Mesenchymal stem cell (in vitro differentiated cells and primary cell): Measurements from ENCODE around the gene HERC3.

ENCODE experiments used
- DNase-seq: peaks from one replicate; pipeline ENCODE4 v3.0.0-alpha.2; 2013
- H2AFZ ChIP-seq: one replicate; pipeline ENCODE4 v1.6.1; 2013; ENCODE audit warnings: low read depth, mild to moderate bottlenecking, control low read depth, inconsistent platforms, low read length, moderate library complexity
- H2AK5ac ChIP-seq: 2 replicates; pipeline ENCODE4 v1.6.1; 2013; ENCODE audit warnings: low read length, moderate library complexity, mild to moderate bottlenecking, inconsistent platforms; ENCODE audit not compliant: severe bottlenecking
- H2BK120ac ChIP-seq: one replicate; pipeline ENCODE4 v1.6.1; 2013; ENCODE audit warnings: low read depth, mild to moderate bottlenecking, inconsistent platforms, low read length, moderate library complexity
- H2BK12ac ChIP-seq, 2 experiments: one replicate each; pipeline ENCODE4 v1.6.1; 2013; ENCODE audit warnings: inconsistent platforms in 2 of 2, low read length in 2 of 2, mild to moderate bottlenecking in 2 of 2, moderate library complexity in 2 of 2, control low read depth in 1 of 2
- H2BK15ac ChIP-seq: one replicate; pipeline ENCODE4 v1.6.1; 2013; ENCODE audit warnings: mild to moderate bottlenecking, low read depth, inconsistent platforms; ENCODE audit not compliant: poor library complexity, severe bottlenecking
- H2BK5ac ChIP-seq: 2 replicates; pipeline ENCODE4 v1.6.1; 2013; ENCODE audit warnings: low read depth, mild to moderate bottlenecking, low read length, control low read depth, inconsistent platforms; ENCODE audit not compliant: poor library complexity, severe bottlenecking
- H3K14ac ChIP-seq, 2 experiments: one replicate each; pipeline ENCODE4 v1.6.1; 2013; ENCODE audit warnings: inconsistent platforms in 2 of 2, low read length in 2 of 2, control low read depth in 1 of 2, mild to moderate bottlenecking in 1 of 2, moderate library complexity in 1 of 2
- H3K18ac ChIP-seq, 2 experiments: one replicate each; pipeline ENCODE4 v1.6.1; 2013; ENCODE audit warnings: inconsistent platforms in 2 of 2, low read length in 2 of 2, control low read depth in 1 of 2, low read depth in 1 of 2, mild to moderate bottlenecking in 1 of 2
- H3K23ac ChIP-seq, 2 experiments: one replicate each; pipeline ENCODE4 v1.6.1; 2013; ENCODE audit warnings: inconsistent platforms in 2 of 2, low read length in 2 of 2, mild to moderate bottlenecking in 2 of 2, moderate library complexity in 2 of 2, control low read depth in 1 of 2
- H3K27ac ChIP-seq: 2 replicates; pipeline ENCODE4 v1.5.1; 2013; ENCODE audit warnings: mild to moderate bottlenecking, moderate library complexity, low read length, control low read depth, inconsistent platforms; ENCODE audit not compliant: poor library complexity, severe bottlenecking
- H3K27me3 ChIP-seq, 2 experiments: 2 replicates each; pipeline versions ENCODE4 v1.6.1 to v1.7.0; 2013; ENCODE audit warnings: low read length in 2 of 2, mild to moderate bottlenecking in 2 of 2, moderate library complexity in 2 of 2, control low read depth in 1 of 2, inconsistent platforms in 1 of 2; ENCODE audit not compliant: control insufficient read depth in 1 of 2, insufficient read depth in 1 of 2
- H3K36me3 ChIP-seq, 2 experiments: 2 replicates each; pipeline versions ENCODE4 v1.6.1 to v1.7.0; 2013; ENCODE audit warnings: low read length in 2 of 2, control low read depth in 1 of 2, inconsistent platforms in 1 of 2, low read depth in 1 of 2, mild to moderate bottlenecking in 1 of 2; ENCODE audit not compliant: insufficient read depth in 2 of 2, control insufficient read depth in 1 of 2
- H3K4ac ChIP-seq, 2 experiments: one replicate each; pipeline ENCODE4 v1.6.1; 2013; ENCODE audit warnings: inconsistent platforms in 2 of 2, low read length in 2 of 2, mild to moderate bottlenecking in 2 of 2, moderate library complexity in 2 of 2, control low read depth in 1 of 2, low read depth in 1 of 2
- H3K4me1 ChIP-seq: 2 replicates; pipeline ENCODE4 v1.6.1; 2013; ENCODE audit warnings: low read depth, low read length, control low read depth; ENCODE audit not compliant: control insufficient read depth, insufficient read depth
- H3K4me2 ChIP-seq: 2 replicates; pipeline ENCODE4 v1.6.1; 2013; ENCODE audit warnings: low read length, mild to moderate bottlenecking, inconsistent platforms; ENCODE audit not compliant: poor library complexity, severe bottlenecking
- H3K4me3 ChIP-seq, 2 experiments: 2 replicates each; pipeline versions ENCODE4 v1.5.1 to v1.7.0; 2013; ENCODE audit warnings: low read length in 2 of 2, mild to moderate bottlenecking in 2 of 2, control low read depth in 1 of 2, low read depth in 1 of 2; ENCODE audit not compliant: insufficient read depth in 1 of 2
- H3K79me1 ChIP-seq: replicated peaks from 2 replicates; pipeline ENCODE4 v1.6.1; 2013; ENCODE audit warnings: mild to moderate bottlenecking, control low read depth, low read length, inconsistent platforms; ENCODE audit not compliant: poor library complexity, severe bottlenecking
- H3K9ac ChIP-seq: 2 replicates; pipeline ENCODE4 v1.7.0; 2013; ENCODE audit warnings: mild to moderate bottlenecking, low read length, moderate library complexity
- H3K9me3 ChIP-seq: 2 replicates; pipeline ENCODE4 v1.7.0; 2013; ENCODE audit warnings: mild to moderate bottlenecking, low read length; ENCODE audit not compliant: control insufficient read depth
- H4K8ac ChIP-seq: one replicate; pipeline ENCODE4 v1.6.1; 2013; ENCODE audit warnings: inconsistent platforms, mild to moderate bottlenecking, low read length, moderate library complexity
- H4K91ac ChIP-seq: one replicate; pipeline ENCODE4 v1.6.1; 2013; ENCODE audit warnings: mild to moderate bottlenecking, low read length, inconsistent platforms
- WGBS: methylation state at CpG from one replicate; pipeline ENCODE4 v1.1.7; 2013; ENCODE audit warnings: mixed read lengths; 5-methylcytosine and 5-hydroxymethylcytosine counted together

HERC3 gene

DNA sequence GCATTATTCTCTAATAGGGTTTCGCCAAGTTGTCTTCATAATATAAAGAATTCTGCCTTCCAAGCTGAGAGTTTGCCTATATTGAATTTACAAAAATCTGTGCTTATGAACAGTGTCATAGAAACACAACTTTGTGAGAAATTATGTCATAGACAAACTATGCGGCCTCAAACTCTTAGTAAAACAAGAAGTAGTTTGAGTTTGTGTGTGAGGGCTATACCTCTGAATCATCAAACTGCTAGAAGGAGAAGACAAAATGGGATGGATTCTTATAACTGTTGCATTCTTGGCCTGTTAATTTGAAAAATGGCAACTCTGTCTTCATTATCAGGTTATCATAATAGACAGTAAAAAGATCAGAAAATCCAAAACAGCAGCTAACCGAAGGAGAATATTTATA is 151.4 kb downstream of the HERC3 start:
- no peak overlapping the region for H3K4me3 ChIP-seq
- no peaks in the 10 kb centered on the region for H3K27me3 ChIP-seq
- WGBS: 100% methylated on average over 1 of the region's 3 CpGs
- H2BK5ac ChIP-seq: no peak overlapping the region
- no peak overlapping the region for H2AFZ ChIP-seq
- no peak overlapping the region for H2BK120ac ChIP-seq
- no peak overlapping the region for H4K91ac ChIP-seq
- H3K9ac ChIP-seq: peak overlapping the region; percentile 44
- no peak overlapping the region for H3K14ac ChIP-seq
- no peak overlapping the region for H3K23ac ChIP-seq
- H2AK5ac ChIP-seq: no peak overlapping the region
- H3K36me3 ChIP-seq: peaks cover 8 to 42% of the 10 kb centered on the region in 2 experiments
- no peak overlapping the region for H2BK15ac ChIP-seq
- peak; percentile 54 for DNase-seq
- peaks cover 2% of the 10 kb centered on the region for H3K4me1 ChIP-seq
- H3K4ac ChIP-seq: no peak overlapping the region
- H3K18ac ChIP-seq: no peak overlapping the region
- no peak overlapping the region for H2BK12ac ChIP-seq
- H3K79me1 ChIP-seq: no peaks in the 10 kb centered on the region
- H3K9me3 ChIP-seq: no peaks in the 10 kb centered on the region
- no peak overlapping the region for H3K4me2 ChIP-seq
- H3K27ac ChIP-seq: peak overlapping the region; percentile 68
- H4K8ac ChIP-seq: no peak overlapping the region

DNA sequence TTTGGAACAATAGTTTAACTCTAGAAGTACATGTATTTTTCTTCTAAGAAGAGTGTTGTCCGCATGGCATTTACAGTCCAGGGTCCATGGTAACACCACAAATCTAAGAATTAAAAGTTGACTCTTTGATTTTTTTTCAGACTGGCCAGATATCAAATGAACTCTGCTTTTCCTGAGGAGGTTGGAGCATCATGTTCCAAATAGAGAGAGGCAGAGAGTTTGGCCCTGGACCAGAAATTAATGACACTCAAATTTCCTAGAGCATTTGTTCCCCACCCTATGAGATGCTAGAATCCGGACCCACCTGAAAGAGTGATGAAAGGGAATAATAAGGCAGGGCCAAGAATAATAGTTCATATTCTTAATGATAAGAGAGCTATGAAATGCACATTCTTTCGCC is 152.3 kb downstream of the HERC3 start:
- no peaks in the 10 kb centered on the region for H3K27me3 ChIP-seq
- H2BK15ac ChIP-seq: no peak overlapping the region
- no peak overlapping the region for H3K23ac ChIP-seq
- no peaks in the 10 kb centered on the region for H3K79me1 ChIP-seq
- H3K9ac ChIP-seq: no peak overlapping the region
- no peak overlapping the region for H2BK120ac ChIP-seq
- H2BK5ac ChIP-seq: no peak overlapping the region
- H2AK5ac ChIP-seq: peak overlapping the region; percentile 82
- H3K4me1 ChIP-seq: peaks cover 2% of the 10 kb centered on the region
- no peak for DNase-seq
- H3K14ac ChIP-seq: no peak overlapping the region
- no peaks in the 10 kb centered on the region for H3K9me3 ChIP-seq
- no peak overlapping the region for H3K4ac ChIP-seq
- no peak overlapping the region for H3K27ac ChIP-seq
- WGBS: 100% methylated on average over 2 of the region's 3 CpGs
- H2AFZ ChIP-seq: no peak overlapping the region
- H4K8ac ChIP-seq: no peak overlapping the region
- H3K4me2 ChIP-seq: no peak overlapping the region
- H3K36me3 ChIP-seq: peaks cover 10 to 47% of the 10 kb centered on the region in 2 experiments
- H2BK12ac ChIP-seq: no peak overlapping the region
- H3K4me3 ChIP-seq: no peak overlapping the region
- no peak overlapping the region for H4K91ac ChIP-seq
- H3K18ac ChIP-seq: no peak overlapping the region

DNA sequence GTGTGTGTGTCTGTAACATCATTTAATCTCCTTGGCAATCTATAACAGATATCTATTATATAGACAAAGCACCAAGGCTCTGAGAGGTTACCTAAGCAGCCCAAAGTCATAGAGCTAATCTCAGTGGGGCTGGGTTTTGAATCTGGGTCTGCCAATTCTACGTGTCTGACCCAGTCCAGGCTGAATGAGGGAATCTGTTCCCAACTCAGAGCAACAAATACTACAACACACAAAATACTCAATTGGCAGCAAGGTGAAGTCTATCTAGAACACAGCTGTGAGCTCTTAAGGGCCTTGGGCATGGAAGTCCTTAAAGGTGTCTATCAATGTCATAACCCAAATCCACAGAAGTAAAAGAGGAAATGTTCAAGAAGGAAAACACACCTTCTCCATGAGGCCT is 152.9 kb downstream of the HERC3 start:
- Histone ChIP-seq H3K9ac (peak overlapping the region; percentile 32), H3K36me3 (peaks cover 14 to 53% of the 10 kb centered on the region in 2 experiments), H3K9me3 (no peaks in the 10 kb centered on the region), H3K79me1 (no peaks in the 10 kb centered on the region), H3K4me2 (no peak overlapping the region), H3K23ac (no peak overlapping the region), H2BK120ac (no peak overlapping the region), H3K4me1 (peaks cover 2% of the 10 kb centered on the region), H2AK5ac (peak overlapping the region; percentile 93), H2BK5ac (no peak overlapping the region), H2BK15ac (no peak overlapping the region), H2BK12ac (no peak overlapping the region), H2AFZ (no peak overlapping the region), H4K8ac (no peak overlapping the region), H3K4me3 (no peak overlapping the region), H3K4ac (no peak overlapping the region), H3K27ac (peak overlapping the region; percentile 41), H4K91ac (no peak overlapping the region), H3K18ac (no peak overlapping the region), H3K14ac (no peak overlapping the region), H3K27me3 (no peaks in the 10 kb centered on the region)
- WGBS: no CpG with 5 or more reads among the region's 1 CpG
- no peak for DNase-seq

DNA sequence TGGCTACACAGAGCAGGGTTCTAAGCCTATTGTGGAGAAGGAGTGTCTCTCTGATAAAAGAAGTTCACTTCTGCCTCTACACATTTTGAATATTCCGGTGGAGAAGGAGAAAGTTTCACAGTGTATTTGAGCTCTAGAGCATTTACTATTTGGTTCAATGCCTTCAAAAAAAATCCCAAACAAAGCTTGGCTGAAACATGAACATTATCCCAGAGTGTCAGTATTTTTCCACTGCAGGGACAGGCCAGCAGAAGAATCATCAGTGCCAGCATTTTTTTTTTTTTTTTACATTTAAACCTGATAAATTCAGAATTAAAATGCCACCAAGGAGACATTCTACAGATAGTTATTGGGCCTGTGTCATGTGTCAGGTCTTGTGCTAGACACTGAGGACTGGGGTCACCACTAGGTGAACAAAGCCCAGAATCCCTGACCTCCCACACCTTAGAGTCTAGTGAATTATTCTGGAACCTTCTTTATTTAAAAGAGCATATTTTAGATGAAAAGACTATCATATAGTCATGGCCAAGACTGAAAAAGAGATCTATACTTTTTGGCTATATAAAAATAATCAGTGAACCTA is 153.4 kb downstream of the HERC3 start:
- H3K14ac ChIP-seq: no peak overlapping the region
- WGBS: 100% methylated on average over 1 of the region's 1 CpG

More for the DNA sequence above, 153.4 kb downstream of the HERC3 start:
- H3K23ac ChIP-seq: no peak overlapping the region
- H3K18ac ChIP-seq: no peak overlapping the region
- H3K4me3 ChIP-seq: no peak overlapping the region
- peak overlapping the region; percentile 32 for H3K9ac ChIP-seq
- H3K27me3 ChIP-seq: no peaks in the 10 kb centered on the region
- no peaks in the 10 kb centered on the region for H3K79me1 ChIP-seq
- no peak overlapping the region for H3K4me2 ChIP-seq
- H3K4ac ChIP-seq: no peak overlapping the region
- H4K8ac ChIP-seq: no peak overlapping the region
- peak overlapping the region; percentile 41 for H3K27ac ChIP-seq
- peaks cover 2% of the 10 kb centered on the region for H3K4me1 ChIP-seq
- peaks cover 17 to 58% of the 10 kb centered on the region in 2 experiments for H3K36me3 ChIP-seq
- H3K9me3 ChIP-seq: no peaks in the 10 kb centered on the region
- H4K91ac ChIP-seq: no peak overlapping the region
- no peak for DNase-seq
- no peak overlapping the region for H2BK12ac ChIP-seq
- no peak overlapping the region for H2BK120ac ChIP-seq
- no peak overlapping the region for H2BK15ac ChIP-seq
- H2BK5ac ChIP-seq: no peak overlapping the region
- H2AK5ac ChIP-seq: peak overlapping the region; percentile 93
- H2AFZ ChIP-seq: no peak overlapping the region
